Lower lobe of right lung (tissue), 2 donors: ENCODE data around the gene PLS3. TPM values are rescaled to one million over a fixed set of nuclear protein-coding genes. Genes with fewer than 3 reads are reported as not detected.

Source experiments
- ATAC-seq, 2 donors: fragments of 200-7000 bp; cut with Tn5 transposase; one replicate each; pipeline ENCODE4 v1.9.1; 2020 to 2022; ENCODE audit warnings: mild to moderate bottlenecking in 2 of 2, moderate library complexity in 2 of 2
- DNase-seq: peaks from one replicate; pipeline ENCODE4 v3.0.0-alpha.2; 2020
- H3K27ac ChIP-seq: fragments of 200-600 bp; one replicate; pipeline ENCODE4 v1.8.0; 2022
- H3K27me3 ChIP-seq: fragments of 200-600 bp; one replicate; pipeline ENCODE4 v1.8.0; 2022; ENCODE audit warnings: low read depth
- H3K36me3 ChIP-seq: fragments of 200-600 bp; one replicate; pipeline ENCODE4 v1.8.0; 2022; ENCODE audit warnings: mild to moderate bottlenecking
- H3K4me1 ChIP-seq: fragments of 200-600 bp; one replicate; pipeline ENCODE4 v1.8.0; 2022
- H3K4me3 ChIP-seq: fragments of 200-600 bp; one replicate; pipeline ENCODE4 v1.8.0; 2022; ENCODE audit warnings: mild to moderate bottlenecking
- H3K9me3 ChIP-seq: fragments of 200-600 bp; one replicate; pipeline ENCODE4 v1.8.0; 2022
- intact Hi-C: fragments of 100-400 bp; cut with DNase I; formaldehyde crosslinking; loops from one replicate; pipeline ENCODE4 v1.11.0; 2022
- total RNA-seq: library from RNA; stranded (reverse); fragmentation: NEBNext Ultra II Directional; extraction: Animal tissue kit (Norgen Biotek cat#: 25700); gene quantifications from one replicate; pipeline ENCODE4 v1.2.1, GENCODE V29; 2021
- TF ChIP-seq, protein P1 (sequence below): fragments of 200-600 bp; IDR thresholded peaks from one replicate; pipeline ENCODE4 v1.8.0; 2022; ENCODE audit warnings: antibody characterized with exemption, mild to moderate bottlenecking
- donor health status: DM: no; HTN: yes; CAD: no; lungs with severe emphysema.

PLS3 gene
- total RNA-seq, 1 donor from 2014 or later, result 138 TPM

DNA sequence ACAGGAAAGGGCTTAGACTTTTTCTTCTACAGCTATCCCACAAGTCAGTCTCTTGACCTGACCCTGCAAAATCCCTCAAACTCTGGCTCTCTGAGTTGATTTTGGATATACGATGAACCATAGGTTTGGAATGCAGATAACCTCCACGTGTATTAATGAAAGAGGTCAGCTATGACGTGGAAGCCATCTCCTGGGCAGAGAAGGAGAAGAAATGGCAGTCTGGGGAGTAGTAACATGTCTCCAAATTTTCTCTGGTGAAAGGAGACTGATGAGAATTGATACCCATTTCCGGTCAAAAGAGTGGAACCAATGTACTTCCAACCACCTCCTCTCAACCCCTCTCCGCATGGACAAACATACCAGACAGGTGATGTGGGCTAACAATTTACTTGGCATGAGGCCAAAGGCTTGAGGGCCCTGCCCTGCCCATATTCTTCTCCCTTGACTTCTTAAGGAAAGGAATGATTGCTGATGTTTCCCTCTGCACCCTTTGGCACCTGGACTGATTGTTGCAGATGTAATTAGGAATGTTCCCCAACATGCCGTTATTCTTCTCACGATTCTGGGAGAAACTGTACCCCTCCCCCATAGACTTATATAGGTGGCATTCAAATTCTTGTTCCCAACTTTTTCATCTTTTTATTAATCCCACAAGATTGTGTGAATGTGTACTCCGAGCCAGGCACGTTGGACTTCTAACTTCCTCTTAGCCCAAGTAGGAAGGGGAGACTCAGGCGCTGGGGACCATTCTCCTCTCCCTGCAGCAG lies 580 bp upstream of the PLS3 start:
- peak overlapping the region; percentile 63 for H3K4me3 ChIP-seq
- no peaks in the 10 kb centered on the region for H3K36me3 ChIP-seq
- H3K27me3 ChIP-seq, result no peaks in the 10 kb centered on the region
- intact Hi-C loops, result no loop called here
- DNase-seq, result no peak
- TF ChIP-seq, protein P1, sequence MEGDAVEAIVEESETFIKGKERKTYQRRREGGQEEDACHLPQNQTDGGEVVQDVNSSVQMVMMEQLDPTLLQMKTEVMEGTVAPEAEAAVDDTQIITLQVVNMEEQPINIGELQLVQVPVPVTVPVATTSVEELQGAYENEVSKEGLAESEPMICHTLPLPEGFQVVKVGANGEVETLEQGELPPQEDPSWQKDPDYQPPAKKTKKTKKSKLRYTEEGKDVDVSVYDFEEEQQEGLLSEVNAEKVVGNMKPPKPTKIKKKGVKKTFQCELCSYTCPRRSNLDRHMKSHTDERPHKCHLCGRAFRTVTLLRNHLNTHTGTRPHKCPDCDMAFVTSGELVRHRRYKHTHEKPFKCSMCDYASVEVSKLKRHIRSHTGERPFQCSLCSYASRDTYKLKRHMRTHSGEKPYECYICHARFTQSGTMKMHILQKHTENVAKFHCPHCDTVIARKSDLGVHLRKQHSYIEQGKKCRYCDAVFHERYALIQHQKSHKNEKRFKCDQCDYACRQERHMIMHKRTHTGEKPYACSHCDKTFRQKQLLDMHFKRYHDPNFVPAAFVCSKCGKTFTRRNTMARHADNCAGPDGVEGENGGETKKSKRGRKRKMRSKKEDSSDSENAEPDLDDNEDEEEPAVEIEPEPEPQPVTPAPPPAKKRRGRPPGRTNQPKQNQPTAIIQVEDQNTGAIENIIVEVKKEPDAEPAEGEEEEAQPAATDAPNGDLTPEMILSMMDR, result no peak
- peak; percentile 71 to 76 for ATAC-seq
- H3K4me1 ChIP-seq, result peaks cover 9% of the 10 kb centered on the region
- H3K9me3 ChIP-seq, result no peaks in the 10 kb centered on the region
- peak overlapping the region; percentile 89 for H3K27ac ChIP-seq

DNA sequence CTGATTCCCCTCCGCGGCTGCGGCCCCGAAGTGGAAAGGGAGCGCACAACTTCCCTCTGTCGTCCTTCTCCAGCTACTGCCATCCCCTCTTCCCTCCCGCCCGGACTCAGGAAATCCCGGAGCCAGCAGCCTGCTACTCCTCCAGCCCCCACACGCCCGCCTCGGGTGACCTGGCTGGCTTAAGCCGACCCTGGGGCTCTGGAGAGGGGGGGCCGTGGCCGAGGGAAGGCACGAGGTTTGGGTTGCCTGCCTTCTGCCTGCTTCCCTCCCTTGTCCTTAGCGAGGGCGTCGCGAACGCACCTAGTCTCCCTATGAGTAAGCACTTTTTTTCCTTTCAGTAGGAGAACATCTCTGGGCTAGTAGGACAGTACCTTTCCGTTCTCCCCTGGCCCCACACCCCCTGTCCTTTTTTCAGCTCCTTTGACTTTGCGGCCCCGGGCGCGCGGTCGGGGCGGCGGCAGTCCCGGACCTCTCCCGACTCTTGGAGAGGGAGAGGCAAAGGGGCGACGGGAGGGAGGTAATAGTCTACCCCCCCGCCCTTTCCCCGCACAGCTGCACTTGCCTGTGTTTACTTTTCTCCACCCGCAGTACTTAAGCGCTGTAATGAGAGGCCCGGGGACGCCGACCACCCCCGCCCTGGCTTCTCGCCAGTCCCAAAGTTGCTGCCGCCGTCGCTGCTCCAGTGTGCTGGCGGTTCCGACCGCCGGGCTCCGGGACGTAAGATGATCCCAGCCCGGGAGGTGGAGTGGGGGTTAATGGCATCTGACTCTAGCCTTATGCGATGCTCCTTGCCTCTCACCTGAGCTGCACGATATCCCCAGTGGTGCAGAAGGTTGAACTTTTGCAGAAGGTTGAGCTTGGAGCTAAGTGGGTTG lies 868 bp downstream of the PLS3 start:
- Histone ChIP-seq H3K9me3 (no peaks in the 10 kb centered on the region), H3K27me3 (no peaks in the 10 kb centered on the region), H3K27ac (peak overlapping the region; percentile 89), H3K4me3 (peak overlapping the region; percentile 63), H3K36me3 (no peaks in the 10 kb centered on the region), H3K4me1 (peaks cover 9% of the 10 kb centered on the region)
- ATAC-seq (peak; percentile 68 to 74), DNase-seq (peak; percentile 66)
- intact Hi-C loops, result no loop called here
- TF ChIP-seq, protein P1, result no peak

DNA sequence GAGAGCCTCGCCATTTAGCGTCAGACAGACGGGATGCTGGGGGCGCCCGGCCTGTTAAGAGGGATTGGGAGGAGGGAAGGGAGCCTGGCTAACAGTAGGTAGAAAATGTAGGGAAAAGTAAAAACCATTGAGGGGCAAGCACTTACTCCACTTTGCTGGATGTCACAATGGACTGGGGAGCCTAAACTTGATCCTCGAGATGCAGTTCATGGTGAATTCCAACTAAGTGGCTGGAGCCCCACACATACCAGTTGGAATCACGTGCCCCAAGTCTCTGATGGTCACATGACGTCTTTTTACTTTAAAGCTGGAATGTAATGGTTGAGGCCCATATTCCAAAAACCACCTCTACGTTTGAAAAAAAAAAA lies 1.5 kb downstream of the PLS3 start:
- DNase-seq (no peak), ATAC-seq (peak in 1 of 2 donors; percentile 3)
- Histone ChIP-seq H3K9me3 (no peaks in the 10 kb centered on the region), H3K36me3 (no peaks in the 10 kb centered on the region), H3K27me3 (no peaks in the 10 kb centered on the region), H3K27ac (peak overlapping the region; percentile 89), H3K4me3 (peak overlapping the region; percentile 63), H3K4me1 (peaks cover 9% of the 10 kb centered on the region)
- TF ChIP-seq, protein P1, result no peak
- intact Hi-C loops, result no loop called here

DNA sequence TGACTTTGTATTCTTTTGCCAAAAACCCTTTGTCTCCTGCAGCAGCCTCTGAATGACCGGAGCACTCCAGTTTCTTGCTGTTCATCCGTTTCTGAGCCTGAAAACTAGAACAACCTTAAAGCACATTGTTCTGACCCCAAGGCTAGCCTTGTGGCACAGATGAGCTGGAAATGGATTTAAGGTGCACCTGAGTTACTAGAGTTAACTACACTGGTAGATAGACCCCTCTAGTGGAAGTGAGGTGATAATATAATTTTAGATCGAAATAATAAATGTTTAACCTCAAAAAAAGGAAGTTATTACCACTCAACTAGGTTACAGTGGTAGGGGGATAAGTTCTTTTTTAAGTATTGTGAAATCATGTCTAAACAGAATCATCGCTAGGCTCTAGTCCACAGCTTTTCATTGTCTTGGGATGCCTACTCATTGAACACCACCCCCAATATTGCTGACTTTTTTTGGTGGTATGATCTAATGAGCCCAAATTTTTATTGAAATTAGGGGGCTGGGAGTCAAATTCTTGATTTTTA lies 2.7 kb downstream of the PLS3 start:
- ATAC-seq, result no peak
- H3K27me3 ChIP-seq, result no peaks in the 10 kb centered on the region
- intact Hi-C loops, result no loop called here
- TF ChIP-seq, protein P1, result no peak
- H3K27ac ChIP-seq, result peak overlapping the region; percentile 89
- H3K36me3 ChIP-seq, result no peaks in the 10 kb centered on the region
- H3K9me3 ChIP-seq, result no peaks in the 10 kb centered on the region
- peak overlapping the region; percentile 63 for H3K4me3 ChIP-seq
- no peak for DNase-seq
- H3K4me1 ChIP-seq, result peaks cover 9% of the 10 kb centered on the region

DNA sequence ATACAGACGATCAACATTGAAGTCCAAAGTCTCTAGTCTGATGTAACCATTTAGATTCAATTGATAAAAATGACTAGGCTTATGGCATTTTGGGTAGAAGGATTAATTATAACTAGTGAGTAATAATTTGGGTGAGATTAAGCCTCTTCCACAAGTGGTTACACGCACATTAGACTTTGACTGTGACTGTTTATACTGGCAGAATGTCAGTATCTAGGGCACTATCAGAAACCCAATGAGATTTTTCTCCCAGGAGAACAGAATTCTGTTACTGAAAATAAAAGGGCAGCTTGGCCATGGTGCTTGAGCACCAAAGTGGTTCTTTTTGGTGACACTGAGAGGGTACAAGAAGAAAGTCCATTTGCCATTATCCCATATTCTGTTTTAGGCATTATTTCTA lies 3.3 kb downstream of the PLS3 start:
- H3K4me1 ChIP-seq, result peaks cover 9% of the 10 kb centered on the region
- no peak for ATAC-seq
- no peaks in the 10 kb centered on the region for H3K9me3 ChIP-seq
- H3K36me3 ChIP-seq, result no peaks in the 10 kb centered on the region
- DNase-seq, result no peak
- TF ChIP-seq, protein P1, result no peak
- intact Hi-C loops, result no loop called here
- H3K4me3 ChIP-seq, result peak overlapping the region; percentile 63
- no peak overlapping the region for H3K27ac ChIP-seq
- H3K27me3 ChIP-seq, result no peaks in the 10 kb centered on the region
